Stimulated activated CD4-positive, alpha-beta T cell treated with anti-CD3 and anti-CD28 coated beads, Interleukin-2, amount 100 ng/mL, for 4 hours (primary cell): ENCODE results near the gene IMMP2L.

ENCODE experiments used
- DNase-seq: peaks from one replicate; pipeline ENCODE4 v3.0.0-alpha.2; 2020; ENCODE audit warnings: low read depth

The IMMP2L gene

DNA sequence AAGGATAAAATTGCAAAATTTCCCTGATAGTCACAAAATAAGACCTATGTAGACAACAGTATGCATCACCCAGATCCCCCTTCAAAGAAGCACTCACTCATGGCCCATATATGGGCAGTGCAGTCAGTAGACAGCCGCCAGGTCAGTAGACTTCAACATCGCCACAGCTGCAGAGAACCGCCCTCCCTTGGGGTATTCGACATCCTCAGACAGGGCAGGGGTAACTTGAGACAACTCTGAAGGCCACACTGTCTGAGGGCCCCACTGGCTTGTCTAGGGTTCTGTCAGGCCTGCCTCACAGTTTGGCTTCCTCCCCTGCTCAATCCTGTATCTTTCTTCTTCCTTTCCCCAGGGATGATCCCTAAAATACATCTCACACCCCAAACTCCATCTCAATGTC, 172.3 kb downstream of the IMMP2L start:
- DNase-seq, result no peak

DNA sequence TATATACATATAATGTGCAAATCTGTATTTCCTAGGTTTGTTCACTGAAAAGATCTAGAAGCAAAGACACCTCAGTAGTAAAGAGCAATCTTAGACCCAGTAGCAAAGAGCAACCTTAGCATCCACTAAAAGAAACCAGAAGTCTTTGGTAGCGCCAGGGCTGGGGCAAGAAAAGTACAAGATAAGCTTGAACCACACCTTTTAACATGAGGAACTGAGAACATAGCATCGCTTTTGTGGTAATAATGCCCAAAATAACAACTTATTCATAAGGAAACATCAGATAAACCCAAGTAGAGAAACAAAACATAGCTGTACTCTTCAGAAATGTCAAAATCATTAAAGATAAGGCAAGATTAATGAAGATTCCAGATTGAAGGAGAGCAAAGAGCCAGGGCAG, 173.4 kb downstream of the IMMP2L start:
- no peak for DNase-seq

DNA sequence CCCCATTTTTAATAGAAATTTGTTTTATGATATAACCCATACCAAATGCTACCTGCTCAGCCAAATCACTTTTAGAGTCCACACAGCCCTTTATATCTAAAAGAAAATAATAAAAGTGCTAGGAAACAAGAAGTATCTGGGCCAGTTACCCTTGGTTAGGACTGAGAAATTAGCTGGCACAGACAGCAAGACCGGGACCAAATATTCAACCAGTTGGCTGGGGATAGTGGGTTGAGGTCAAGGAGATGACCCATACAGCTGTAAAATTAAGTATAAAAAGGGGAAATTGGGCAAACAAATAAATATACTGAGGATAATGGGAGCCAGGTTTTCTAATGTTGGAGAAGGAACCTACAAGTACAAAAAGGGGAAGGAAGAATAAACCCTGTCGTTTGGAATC, 174.3 kb downstream of the IMMP2L start:
- DNase-seq, result no peak

DNA sequence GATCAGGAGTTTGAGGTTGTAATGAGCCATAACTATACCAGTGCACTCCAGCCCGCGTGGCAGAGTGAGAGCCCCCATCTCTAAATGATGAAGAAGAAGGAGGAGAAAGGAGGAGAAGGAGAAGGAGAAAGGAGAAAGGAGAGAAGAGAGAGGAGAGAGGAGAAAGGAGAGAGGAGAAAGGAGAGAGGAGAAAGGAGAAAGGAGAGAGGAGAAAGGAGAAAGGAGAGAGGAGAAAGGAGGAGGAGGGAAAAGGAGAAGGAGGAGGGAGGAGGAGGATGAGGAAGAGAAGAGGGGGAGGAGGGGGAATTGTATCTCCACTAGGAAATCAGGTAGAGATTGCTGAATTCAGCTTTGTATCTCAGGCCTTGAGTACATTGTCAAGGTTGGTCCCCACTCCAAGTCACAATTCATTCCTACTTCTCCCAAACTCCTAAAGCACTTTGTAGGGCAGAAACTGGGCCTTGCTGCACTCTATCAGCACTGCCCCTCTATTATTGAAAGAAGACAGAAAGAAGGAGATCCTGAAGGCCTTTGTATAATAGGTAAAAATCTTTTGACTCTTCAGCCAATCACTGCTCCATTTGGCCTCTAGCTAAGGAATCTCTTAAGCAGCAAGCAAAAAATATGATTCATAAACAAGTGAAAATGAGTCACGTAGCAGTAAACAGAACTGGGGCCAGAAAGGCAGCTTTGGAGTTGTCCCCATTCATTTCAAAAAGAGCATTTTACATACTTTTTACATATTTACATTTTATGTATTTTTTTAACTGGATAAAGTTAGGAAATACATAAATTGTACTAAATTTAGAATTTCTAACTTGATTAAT, 178.0 kb downstream of the IMMP2L start:
- DNase-seq, result no peak

DNA sequence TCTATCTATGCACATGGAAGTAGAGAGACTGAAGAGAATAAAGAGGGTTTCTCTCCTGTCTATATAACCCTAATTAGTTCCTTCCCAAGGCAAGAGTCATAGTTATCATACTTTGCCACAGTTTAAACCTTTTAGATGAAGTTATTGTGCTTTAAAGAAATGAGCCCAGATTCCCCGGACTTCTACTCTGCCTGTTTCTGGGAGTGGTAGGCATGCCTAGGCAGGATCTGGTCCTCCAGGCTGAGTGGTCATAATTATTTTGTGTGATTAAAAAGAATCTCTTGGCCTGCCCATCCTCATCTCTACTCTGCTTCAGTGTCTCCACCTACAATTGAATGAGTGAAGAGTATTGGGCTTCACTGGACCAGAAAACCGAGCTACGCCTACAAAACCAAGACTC, 179.2 kb downstream of the IMMP2L start:
- no peak for DNase-seq

DNA sequence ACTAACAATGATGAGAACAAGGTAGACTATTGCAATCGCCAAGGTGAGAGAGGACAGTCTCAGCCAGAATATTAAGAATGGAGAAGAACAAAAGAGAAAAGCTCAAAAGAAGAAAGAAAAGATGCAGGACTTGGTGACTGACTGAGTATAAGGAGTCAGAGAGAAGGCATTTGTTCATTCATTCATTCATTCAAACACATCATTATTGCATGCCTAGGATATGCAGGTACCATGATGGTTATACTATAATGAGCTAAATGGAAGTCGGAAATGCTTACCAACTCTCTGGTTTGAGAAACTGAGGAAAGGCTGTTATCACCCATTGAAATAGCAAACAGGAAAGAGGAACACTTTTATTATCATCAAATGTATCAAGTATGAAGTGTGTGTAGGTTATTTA, 180.7 kb downstream of the IMMP2L start:
- no peak for DNase-seq

DNA sequence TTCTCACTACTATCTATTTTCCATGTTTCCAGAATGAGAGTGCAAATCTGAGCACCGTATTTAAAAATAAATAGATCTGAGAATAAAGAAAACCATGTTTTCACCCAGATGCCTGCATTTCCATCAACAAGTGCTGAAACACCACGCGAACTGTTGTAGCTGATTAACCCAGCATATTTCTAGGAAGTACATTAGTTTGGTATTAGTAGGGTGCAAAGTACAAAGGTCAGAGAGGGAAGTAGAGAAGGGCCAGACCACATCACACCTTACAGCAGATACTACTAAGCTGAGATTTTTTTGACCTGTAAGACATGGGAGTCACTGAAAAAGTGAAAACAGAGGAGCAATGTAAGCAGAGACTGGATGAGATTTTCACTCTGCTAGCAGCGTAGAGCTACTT, 181.3 kb downstream of the IMMP2L start:
- DNase-seq, result no peak

DNA sequence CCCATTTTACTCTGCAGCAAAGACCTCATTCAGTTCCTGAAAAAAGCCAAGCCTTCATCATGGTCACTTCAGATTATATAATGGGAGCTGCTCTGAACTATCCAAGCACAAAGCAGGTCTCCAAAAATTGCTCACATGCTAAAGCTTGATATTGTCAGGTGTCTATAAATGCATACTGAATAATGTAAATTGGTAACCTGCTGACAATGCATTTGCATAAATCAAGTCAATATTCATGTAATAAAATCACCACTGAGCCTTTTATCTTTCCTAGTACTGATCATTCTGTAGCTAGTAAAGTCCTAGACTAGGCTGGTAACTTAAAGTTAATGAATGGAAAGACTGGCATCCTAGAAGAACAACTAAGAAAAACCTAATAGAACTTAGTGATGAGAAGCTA, 188.3 kb downstream of the IMMP2L start:
- DNase-seq, result no peak

DNA sequence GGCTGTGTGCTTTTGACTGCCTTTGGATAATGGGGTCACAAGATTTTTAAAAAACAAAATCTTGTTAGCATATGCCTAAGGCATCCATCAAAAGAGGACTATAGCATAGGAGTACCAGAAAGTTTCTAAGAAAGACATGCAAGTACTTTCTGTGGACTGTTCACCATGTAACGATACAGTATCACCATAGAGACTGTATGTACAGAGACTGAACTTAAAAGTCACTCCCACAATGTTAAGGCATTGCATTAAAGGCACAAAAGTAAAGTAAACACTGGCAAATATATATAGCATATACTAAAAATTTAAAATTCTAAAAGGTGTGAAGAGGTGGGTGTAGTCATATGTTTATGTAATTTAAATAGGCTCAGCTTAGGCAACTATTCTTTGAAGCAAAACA, 190.9 kb downstream of the IMMP2L start:
- DNase-seq, result no peak

DNA sequence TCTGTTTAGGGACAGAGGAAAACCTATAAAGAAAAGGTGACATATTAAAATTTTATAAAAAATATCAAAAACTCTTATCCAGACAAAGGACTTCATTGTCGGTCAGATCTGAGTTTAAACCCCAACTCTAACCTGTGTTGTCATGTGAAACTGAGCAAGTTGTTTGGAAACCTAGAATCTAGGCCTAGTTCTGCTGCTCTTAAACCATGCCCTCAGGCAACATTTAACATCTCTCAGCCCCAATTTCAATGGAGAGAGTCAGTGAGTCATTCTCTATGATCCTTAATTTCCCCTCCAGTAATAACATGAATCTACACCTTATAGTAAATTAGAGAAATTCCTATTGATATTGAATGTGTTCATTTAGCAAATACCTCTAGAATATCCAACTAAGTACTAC, 192.3 kb downstream of the IMMP2L start:
- DNase-seq, result no peak

DNA sequence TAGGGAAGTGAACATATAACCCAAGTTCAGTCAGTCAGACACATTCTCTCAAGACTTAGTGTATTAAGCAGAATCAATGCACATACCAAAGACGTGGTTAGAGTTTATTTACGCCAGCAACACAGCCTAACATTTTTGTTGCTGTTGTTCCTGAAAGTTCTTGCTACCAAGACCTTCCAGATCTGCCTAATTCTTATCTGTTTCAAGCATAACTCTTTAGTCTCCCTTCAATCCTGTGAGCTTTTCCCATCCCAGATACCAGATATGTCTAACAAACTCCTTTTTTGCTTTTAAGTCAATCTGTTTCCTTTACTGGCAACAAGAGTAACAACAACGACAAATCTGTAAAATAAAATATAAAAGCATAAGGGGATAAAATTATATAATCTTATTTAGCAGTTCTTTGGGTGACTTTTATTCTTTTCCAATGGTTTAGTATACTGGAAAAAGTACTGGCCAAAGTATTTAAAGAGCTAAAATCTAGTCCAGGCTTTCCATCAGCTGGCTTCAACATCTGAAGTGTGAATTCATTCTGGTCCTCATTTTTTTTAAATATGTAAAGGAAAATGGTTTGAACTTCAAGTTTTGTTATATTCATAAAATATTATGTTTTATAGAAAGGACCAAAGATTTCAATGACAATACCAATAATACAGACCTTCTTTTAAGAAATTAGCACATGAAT, 193.8 kb downstream of the IMMP2L start:
- DNase-seq, result no peak

DNA sequence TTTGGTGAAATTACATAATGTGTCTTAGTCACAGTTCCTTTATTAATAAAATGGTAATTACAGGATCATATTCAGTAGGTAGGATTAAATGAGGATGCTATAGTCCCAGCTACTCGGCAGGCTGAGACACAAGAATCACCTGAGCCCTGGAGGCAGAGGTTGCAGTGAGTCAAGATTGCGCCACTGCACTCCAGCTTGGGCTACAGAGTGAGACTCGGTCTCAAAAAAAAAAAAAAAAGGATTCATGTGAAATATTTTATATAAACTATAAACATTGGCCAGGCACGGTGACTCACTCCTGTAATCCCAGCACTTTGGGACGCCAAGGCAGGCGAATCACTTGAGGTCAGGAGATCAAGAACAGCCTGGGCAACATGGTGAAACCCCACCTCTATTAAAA, 197.9 kb downstream of the IMMP2L start:
- no peak for DNase-seq

DNA sequence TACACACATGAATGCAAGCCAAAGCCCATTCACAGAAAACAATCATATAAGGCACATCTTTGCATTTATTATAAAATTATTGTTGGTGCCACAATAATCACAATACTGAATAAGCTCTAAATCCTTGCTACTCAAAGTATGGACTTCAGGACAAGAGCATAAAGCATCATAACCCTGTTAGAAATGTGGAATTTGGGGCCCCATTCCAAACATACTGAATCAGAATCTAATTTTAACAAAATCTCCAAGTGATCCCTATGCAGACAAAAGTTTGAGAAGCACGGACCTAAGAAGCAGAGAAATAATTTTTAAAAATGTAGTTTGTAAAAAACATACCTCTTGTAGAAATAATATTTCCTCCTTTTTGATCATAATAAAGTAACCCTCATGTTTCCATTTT, 199.2 kb downstream of the IMMP2L start:
- DNase-seq, result no peak

DNA sequence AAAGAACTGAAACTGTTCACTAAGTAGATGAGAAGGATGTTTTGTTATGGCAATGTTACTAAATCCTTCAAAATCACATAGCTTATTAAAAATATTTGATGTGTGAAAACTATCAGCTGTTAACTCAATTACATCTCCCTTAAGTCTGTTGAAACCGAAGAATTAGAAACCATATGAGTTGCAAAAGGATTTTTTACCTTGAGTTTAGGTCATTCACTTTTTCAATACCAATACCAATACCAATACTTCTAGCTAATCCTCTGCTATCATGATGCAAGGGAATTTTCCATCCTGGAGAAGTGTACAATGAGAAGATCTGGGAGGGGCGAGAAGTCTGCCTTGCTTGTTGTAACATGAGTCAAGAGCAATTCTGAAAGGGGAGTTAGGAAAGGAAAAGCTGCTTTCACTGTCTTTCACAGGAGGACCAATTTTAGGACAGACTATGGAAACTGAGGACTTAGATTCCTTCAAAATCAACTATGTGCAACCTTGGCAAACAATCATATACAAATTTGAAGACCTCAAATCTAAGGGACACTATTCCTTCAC, 199.7 kb downstream of the IMMP2L start:
- DNase-seq, result no peak

DNA sequence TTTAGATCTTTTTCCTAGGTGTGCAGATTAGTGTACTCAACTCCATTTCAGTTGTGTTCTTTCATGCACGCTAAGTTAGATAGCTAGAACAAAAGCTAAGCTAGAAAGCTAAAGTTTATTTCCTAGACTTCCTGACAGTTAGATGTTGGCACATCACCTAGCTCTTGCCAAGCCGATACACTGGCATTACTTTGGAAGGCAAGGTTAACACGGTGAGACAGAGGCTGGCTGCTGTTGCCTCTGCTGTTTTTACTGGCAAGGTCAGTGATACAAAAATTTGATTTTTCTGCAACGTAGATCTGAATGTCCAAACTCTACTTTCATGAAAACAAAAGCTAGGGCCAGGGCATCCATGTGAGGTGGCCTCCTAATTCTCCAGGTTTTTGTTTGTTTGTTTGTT, 203.4 kb downstream of the IMMP2L start:
- DNase-seq, result no peak

DNA sequence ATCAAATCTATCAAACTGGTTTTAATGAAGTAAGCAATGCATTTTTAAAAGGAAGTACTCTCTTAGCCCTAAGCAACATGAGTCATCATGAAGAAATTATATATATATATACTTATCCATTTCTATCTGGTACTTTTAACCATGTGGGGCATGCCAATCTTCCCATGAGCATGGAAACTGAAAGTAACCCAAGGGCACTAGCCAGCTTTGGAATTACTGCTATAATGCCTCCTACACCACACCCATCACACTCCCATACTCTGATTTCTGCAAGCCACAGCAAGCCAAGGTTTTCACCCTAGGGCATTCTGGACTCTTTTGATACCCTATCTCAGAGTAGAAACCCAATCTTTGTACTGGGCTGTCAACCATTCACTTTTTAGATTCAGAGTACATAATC, 204.6 kb downstream of the IMMP2L start:
- no peak for DNase-seq

DNA sequence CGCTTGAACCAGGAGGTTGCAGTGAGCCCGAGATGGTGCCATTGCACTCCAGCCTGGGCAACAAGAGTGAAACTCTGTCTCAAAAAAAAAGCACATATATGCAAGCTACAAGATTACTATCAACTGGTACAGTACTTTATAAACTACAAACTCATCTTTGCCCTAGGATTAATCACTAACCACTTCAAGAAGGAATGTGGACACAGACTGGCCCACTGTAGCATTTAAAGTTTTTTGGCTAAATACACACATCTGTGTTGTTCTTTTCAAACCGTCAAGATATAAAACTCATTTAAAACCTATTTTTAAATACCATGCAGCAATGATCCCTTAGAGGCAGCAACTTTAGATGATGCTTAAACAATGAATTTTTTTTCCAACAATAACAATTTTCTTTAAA, 205.4 kb downstream of the IMMP2L start:
- DNase-seq, result no peak

DNA sequence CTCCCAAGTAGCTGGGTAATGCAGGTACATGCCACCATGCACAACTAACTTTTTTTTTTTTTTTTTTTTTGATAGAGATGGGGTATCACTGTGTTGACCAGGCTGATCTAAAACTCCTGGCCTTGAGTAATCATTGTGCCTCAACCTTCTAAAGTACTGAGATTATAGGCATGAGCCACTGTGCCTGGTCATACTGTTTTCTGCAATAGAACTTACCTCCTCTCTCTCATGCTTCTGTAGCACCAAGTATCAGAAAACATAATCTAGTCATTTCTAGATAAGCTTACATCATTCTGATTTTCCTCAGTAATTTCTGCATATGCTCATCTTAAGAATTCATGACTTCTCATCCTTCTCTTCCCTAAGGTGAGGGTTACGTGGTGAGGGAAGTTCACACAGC, 210.0 kb downstream of the IMMP2L start:
- DNase-seq, result no peak

DNA sequence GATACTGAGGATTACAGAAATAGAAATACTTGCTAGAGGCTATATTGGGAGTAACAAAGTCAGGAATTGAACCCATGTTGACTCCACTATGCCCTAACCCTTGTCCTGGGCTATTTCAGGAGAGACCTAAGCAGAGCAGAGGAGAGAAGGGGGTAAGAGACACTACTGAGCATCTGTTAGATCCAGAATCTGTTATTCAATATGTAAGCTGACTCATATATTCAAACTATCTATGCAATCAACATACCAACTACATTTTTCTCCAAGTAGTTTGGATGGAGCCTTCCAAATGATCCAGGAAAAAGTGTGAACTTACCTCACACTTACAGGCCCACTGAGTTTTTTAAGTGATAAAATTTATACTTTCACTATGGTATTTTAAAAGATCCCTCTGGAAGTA, 216.1 kb downstream of the IMMP2L start:
- DNase-seq, result no peak

DNA sequence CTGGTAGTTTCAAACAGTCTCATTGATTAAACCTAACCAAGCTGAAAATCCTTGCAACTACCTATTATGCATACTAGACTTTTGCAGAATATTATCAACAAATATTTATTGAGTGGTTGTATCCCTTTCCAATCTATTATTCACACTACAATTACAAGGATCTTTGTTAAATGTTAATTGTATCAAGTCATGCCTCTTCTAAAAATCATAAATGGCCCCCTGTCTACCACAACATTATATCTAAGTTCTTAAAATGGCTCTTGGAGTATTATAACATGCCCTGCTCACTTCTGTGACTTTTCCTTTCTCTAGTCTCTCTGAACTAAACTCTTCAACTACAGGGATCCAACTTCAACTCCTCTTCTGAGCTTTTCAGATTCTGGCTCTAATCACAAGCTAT, 219.3 kb downstream of the IMMP2L start:
- DNase-seq, result no peak

DNA sequence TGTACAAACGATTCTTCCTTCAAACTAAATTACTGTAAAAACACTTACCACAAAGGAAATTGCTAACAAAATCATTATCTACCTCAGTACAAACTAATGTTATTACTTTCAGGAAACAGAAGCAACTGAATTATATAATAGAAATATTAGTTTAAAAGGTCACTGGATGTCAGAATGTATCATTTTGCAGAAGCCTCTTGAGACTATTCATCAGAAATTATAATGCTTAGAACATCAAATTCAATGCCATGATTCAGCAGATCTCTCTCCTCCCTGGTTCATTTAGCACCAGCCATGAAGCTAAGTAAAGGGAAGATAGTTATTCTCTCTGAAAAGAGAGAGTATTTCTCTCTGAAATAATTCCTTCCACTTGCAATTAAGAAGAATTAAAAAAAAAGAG, 223.3 kb downstream of the IMMP2L start:
- no peak for DNase-seq

DNA sequence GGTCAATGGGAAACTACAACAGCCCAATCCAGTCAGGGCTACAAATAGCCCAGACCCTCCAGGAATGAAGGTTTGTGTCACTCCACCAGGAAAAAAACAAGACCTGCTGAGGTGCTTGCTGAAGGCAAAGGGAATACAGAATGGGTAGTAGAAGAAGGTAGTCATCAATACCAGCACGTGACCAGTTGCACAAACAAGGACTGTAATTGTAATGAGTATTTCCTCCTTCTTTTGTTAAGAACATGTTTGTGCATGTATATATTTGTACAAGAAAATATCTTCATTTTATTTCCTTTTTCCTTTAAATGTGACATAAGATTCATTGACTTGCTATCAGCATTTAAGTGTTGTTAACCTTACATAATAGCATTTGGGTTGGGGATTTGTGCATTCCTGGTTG, 229.3 kb downstream of the IMMP2L start:
- DNase-seq, result no peak

DNA sequence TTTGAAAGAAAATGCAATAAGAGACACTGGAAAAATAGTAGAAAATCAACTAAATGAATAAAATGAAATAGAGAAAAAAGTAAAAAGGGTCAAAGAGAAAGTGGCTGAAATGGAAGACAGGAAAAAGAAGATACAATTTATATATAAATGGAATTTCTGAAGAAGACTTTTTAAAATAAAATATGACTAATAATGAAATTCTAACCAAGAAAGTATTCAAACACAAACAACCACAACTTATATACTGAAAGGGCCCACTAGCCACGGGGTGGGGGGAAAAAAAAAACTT, 232.1 kb downstream of the IMMP2L start:
- no peak for DNase-seq
